ENCODE data around the gene PDE4D.

- TF ChIP-seq POLR2AphosphoS5 (IDR thresholded peaks at IDR 0.05; ENCODE audit: low read depth) (no peak), GABPA (IDR thresholded peaks at IDR 0.05; ENCODE audit: low read depth) (no peak), REST (IDR thresholded peaks at IDR 0.05; ENCODE audit: insufficient replicate concordance, low read depth) (no peak), SPI1 (IDR thresholded peaks at IDR 0.05; ENCODE audit: borderline replicate concordance, low read depth) (no peak)
- TF ChIP-seq, protein P1, sequence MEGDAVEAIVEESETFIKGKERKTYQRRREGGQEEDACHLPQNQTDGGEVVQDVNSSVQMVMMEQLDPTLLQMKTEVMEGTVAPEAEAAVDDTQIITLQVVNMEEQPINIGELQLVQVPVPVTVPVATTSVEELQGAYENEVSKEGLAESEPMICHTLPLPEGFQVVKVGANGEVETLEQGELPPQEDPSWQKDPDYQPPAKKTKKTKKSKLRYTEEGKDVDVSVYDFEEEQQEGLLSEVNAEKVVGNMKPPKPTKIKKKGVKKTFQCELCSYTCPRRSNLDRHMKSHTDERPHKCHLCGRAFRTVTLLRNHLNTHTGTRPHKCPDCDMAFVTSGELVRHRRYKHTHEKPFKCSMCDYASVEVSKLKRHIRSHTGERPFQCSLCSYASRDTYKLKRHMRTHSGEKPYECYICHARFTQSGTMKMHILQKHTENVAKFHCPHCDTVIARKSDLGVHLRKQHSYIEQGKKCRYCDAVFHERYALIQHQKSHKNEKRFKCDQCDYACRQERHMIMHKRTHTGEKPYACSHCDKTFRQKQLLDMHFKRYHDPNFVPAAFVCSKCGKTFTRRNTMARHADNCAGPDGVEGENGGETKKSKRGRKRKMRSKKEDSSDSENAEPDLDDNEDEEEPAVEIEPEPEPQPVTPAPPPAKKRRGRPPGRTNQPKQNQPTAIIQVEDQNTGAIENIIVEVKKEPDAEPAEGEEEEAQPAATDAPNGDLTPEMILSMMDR (IDR thresholded peaks at IDR 0.05; ENCODE audit: insufficient read depth, low read length): no peak
These were observed 789.0 kb downstream of the PDE4D start for GRCh38 chr5:59104400-59105127.
